ENCODE measurements around the gene RAC2. TPM values are rescaled to one million over a fixed set of nuclear protein-coding genes. Genes with fewer than 3 reads are reported as not detected.

RAC2 gene
- polyA plus RNA-seq, 2 of the 4 experiments (the other 2 are of a cell fraction), result 0.05 TPM; not detected in 1

DNA sequence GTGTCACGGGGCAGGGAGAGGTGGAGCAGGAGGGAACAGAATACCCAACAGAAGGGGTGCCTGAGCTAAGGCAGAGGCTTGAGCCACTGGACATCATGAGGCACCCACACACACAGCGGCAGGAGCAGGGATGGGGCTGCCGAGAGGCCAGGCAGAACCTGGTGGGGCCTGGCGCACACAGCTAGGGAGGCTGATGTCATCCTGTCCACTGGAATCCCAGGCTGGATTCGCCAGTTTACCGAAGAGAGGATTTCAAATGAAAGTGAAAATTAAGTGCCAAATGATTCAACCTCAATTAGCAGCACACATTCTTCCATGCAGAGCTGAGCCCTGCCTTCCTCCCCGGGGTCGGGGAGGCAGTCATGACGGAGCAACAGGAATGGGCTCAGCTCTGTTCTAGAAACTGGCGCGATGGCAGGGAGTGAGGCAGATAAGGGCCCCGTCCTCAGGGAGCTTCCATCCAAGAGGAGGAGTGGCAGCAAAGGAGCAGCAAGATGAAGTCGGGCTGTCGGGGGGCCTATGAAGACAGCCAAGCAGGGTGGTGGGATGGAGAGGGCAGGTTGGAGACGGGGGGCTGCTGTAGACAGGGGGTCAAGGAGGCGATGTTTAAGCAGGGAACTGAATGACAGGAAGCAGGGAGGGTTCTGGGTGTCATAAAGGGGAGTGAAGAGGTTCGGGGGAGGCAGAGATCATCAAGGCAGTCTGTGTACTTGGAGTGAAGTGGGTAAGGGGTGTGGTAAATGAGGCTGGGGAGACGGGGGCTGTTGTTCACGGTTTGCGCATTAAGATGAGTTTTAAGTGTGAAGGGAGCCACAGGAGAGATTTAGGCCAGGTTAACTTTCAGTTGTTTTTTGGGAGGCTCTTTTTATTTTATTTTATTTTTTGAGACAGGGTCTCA, 6.4 kb downstream of the RAC2 start:
- Histone ChIP-seq H3K27ac (no peak overlapping the region), H3K4me2 (no peak overlapping the region), H3K9me3 (no peaks in the 10 kb centered on the region), H3K4me1 (peaks cover 2% of the 10 kb centered on the region; the same call in 1 of the 3 replicates), H3K4me3 (no peak overlapping the region)
- 84% methylated on average over 20 of the region's 20 CpGs for WGBS (ENCODE audit: missing lambda C conversion rate)
- DNase-seq (ENCODE audit: low read depth in 1 of 2, low spot score in 1 of 2) (no peak), FAIRE-seq (no peak), ATAC-seq (no peak)
- ChIA-PET CTCF (interaction anchor here (1.3 to 3.2 kb wide), 3 partner anchors 15 to 38 kb away, joined by 3 to 13 read pairs (median 6); no protein-coding TSS in a partner anchor), POLR2A (no interaction called here)
- TF ChIP-seq, protein P1, sequence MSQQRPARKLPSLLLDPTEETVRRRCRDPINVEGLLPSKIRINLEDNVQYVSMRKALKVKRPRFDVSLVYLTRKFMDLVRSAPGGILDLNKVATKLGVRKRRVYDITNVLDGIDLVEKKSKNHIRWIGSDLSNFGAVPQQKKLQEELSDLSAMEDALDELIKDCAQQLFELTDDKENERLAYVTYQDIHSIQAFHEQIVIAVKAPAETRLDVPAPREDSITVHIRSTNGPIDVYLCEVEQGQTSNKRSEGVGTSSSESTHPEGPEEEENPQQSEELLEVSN (IDR thresholded peaks at IDR 0.05; ENCODE audit: borderline replicate concordance, low read depth), result no peak
- TF ChIP-seq EHF (CRISPR knock-in tag; IDR thresholded peaks at IDR 0.05), result no peak
- TF ChIP-seq, protein P2, sequence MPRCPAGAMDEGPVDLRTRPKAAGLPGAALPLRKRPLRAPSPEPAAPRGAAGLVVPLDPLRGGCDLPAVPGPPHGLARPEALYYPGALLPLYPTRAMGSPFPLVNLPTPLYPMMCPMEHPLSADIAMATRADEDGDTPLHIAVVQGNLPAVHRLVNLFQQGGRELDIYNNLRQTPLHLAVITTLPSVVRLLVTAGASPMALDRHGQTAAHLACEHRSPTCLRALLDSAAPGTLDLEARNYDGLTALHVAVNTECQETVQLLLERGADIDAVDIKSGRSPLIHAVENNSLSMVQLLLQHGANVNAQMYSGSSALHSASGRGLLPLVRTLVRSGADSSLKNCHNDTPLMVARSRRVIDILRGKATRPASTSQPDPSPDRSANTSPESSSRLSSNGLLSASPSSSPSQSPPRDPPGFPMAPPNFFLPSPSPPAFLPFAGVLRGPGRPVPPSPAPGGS (IDR thresholded peaks at IDR 0.05), result no peak
- TF ChIP-seq, protein P3, sequence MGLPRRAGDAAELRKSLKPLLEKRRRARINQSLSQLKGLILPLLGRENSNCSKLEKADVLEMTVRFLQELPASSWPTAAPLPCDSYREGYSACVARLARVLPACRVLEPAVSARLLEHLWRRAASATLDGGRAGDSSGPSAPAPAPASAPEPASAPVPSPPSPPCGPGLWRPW (IDR thresholded peaks at IDR 0.05), result no peak

DNA sequence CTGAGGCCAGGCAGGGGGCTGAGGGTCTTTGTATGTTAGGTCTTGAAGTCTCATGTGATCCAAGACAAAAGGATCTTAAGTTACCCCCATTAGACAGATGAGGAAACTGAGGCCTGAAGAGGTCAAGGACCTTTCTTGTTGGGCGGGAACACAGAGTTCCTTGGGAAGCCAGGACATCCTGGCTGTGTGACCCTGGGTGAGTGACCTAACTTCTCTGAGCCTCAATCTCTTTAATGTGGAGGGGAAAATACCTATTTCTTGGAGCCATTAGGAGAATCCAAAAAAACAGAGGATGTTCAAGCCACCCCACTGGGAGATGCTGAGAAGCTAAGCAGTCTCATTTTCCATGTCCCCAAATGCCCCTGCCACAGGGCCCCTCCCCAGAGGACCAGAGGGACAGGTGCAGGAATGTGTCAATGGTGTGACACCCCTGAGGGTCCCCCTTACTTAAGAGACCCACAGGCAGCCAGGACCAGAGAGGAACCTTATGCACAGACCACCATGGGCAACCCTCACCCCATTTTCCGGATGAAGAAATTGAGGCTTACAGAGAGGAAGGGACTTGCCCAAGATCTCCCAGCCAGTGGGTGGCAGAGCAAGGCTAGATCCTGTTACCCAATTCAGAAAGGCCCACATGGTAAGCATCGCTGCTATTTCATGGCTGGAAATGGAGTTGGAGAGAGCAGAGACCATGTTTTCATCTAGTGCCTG, 8.0 kb downstream of the RAC2 start:
- no peak for FAIRE-seq
- no peak for DNase-seq (ENCODE audit: low read depth in 1 of 2, low spot score in 1 of 2)
- TF ChIP-seq CEBPB (IDR thresholded peaks at IDR 0.05) (no peak), SREBF2 (IDR thresholded peaks at IDR 0.05) (no peak), HEYL (CRISPR knock-in tag; IDR thresholded peaks at IDR 0.05) (no peak), EHF (CRISPR knock-in tag; IDR thresholded peaks at IDR 0.05) (no peak), MAFK (IDR thresholded peaks at IDR 0.05; ENCODE audit: partially characterized antibody) (no peak)
- Histone ChIP-seq H3K4me2 (no peak overlapping the region), H3K4me3 (no peak overlapping the region), H3K27ac (no peak overlapping the region), H3K4me1 (no peaks in the 10 kb centered on the region), H3K9me3 (no peaks in the 10 kb centered on the region)
- POLR2A ChIA-PET, result interaction anchor here (0.6 kb wide), 1 partner anchor 11 kb away, joined by 8 read pairs; no protein-coding TSS in a partner anchor
- ATAC-seq, result no peak
- WGBS (ENCODE audit: missing lambda C conversion rate), result 79% methylated on average over 2 of the region's 3 CpGs
- CTCF ChIA-PET, result interaction anchor here (2.9 to 3.2 kb wide), 2 partner anchors 24 to 36 kb away, joined by 6 to 13 read pairs; no protein-coding TSS in a partner anchor

DNA sequence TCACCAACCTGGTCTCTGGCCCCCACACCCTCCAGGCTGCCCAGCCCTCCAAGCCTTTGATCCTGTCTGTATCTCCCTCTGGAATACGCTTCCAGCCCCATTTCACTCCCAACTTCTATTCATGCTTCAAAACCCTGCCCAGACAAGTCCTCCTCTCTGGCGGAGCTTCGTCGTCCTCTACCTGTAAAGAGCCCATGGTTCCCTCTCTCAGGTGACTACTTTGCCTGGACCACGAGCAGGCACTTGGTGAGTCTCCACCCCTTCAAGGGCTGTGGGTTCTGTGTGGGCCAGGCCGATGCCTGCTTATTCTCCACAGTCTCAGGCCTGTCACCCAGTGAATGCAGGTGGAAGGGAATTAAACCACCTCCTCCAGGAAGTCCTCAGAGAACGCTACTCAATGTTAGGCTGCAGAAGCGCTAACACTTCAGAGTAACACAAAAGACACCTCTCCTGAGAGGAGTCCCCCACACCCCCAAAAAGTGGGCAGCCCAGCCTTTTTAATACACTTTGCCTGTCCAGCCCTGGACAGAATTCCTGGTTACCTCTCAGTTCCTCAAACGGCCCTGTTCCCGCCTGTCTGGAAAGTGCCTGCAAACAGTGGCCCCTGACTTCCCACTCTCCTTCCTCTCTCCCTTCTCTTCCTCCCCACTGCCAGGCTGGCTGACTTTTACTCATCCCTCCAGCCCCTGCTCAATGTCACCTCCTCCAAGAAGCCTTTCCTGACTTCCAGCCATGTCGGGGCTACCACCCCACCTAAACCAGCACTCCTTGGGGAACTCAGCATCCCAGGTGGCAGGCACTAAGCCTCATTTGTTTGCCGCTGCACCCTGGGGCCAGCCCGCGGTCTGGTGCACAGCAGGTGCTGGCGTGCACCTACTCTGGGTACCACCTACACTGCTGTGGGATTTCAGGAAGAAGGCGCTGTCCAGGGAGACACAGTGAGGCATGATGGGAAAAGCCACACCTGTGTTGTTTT, 9.0 kb downstream of the RAC2 start:
- no peaks in the 10 kb centered on the region for H3K9me3 ChIP-seq
- DNase-seq (ENCODE audit: low read depth in 1 of 2, low spot score in 1 of 2) (no peak), FAIRE-seq (no peak), ATAC-seq (no peak)
- no peak overlapping the region for H3K4me2 ChIP-seq
- H3K4me1 ChIP-seq, result peaks cover 9% of the 10 kb centered on the region; the same call in 2 of the 3 replicates
- no peak overlapping the region for H3K27ac ChIP-seq
- no peak overlapping the region for H3K4me3 ChIP-seq
- TF ChIP-seq PHF8 (IDR thresholded peaks at IDR 0.05; ENCODE audit: borderline replicate concordance, low read depth), result no peak
- TF ChIP-seq ZFP36 (IDR thresholded peaks at IDR 0.05; ENCODE audit: borderline replicate concordance, partially characterized antibody), result peak; percentile 24
- WGBS (ENCODE audit: missing lambda C conversion rate), result 86% methylated on average over 13 of the region's 16 CpGs
- CTCF ChIA-PET, result interaction anchor here (3.2 kb wide), 1 partner anchor 25 kb away, joined by 13 read pairs; no protein-coding TSS in a partner anchor
- POLR2A ChIA-PET, result no interaction called here
